KOPT-K1 (cell line): ENCODE measurements around the gene BORA.
A peak's percentile ranks its signal among the peaks of the same experiment; 100 is the strongest.
"Not testable (repeated sequence)": the region's sequence is repeated elsewhere in the genome, so short reads cannot be mapped to it uniquely, and the experiment has no call there.

Experiments
- H3K27ac ChIP-seq: fragments of 200-600 bp; sonication (generic); 2 replicates; pipeline ENCODE4 v1.5.1; 2016; ENCODE audit warnings: antibody characterized with exemption, mild to moderate bottlenecking, low read depth, low read length; ENCODE audit not compliant: poor library complexity, severe bottlenecking
- H3K36me3 ChIP-seq: fragments of 200-600 bp; sonication (generic); 2 replicates; pipeline ENCODE4 v1.5.1; 2017; ENCODE audit warnings: antibody characterized with exemption, mild to moderate bottlenecking, low read length, moderate library complexity; ENCODE audit not compliant: insufficient read depth
- H3K9me3 ChIP-seq: fragments of 200-600 bp; sonication (generic); 2 replicates; pipeline ENCODE4 v1.5.1; 2017; ENCODE audit warnings: antibody characterized with exemption, low read length, mild to moderate bottlenecking; ENCODE audit not compliant: insufficient read depth, poor library complexity, severe bottlenecking

Gene BORA

DNA sequence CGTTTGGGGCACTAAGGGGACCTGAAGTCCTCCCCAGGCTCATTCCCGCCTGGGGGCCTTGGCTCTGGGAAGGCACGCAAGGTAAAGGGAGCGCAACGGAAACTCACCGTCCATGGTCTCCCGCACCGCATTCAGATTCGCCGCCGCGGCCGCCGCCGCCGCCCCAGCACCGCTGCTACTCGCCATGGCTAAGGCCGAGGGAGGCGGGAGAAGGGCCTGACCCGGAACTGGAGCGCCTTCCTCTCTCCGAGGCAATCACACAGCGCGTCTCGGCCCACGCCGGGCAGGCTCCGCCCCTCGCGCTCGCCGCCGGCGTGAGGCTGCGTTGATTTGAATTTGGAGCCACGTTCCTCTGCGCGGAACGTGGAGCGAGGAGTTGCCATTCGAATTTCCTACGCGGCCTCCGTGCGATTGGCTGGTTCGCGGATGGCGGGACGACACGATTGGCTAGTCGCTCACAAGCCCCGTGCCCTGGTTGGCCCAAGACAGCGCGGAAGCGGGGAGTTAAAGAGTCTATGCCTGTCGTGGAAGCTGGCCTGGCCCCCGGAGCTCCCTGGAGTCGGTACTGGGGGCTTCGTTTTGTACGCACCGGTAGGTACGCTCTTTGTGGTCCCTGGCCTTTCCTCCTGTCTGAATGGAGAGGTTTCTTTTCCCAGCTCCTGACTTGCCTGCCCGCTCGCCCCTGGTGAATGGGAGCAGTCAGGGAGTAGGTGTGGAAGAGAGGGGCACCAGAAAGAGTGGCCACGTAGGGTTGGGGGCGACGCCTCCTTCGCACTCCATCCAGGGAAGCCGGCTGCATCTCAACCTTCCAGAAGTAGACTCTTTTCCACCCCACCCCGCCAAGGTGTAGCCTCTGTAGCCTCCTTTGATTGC lies at the start of gene BORA, which contains the start of gene MZT1:
Gene BORA, plus strand, starts transcription at position 507 of the 873 bp plus-strand sequence. CDS start 1,018 bp downstream, outside the sequence.
Gene MZT1, minus strand, starts transcription at position 213 of the 873 bp plus-strand sequence. Its CDS starts 27 bp downstream, at position 186.
- no peaks in the 10 kb centered on the region for H3K9me3 ChIP-seq
- H3K27ac ChIP-seq = peak within 1 kb of the TSS; percentile 93
- H3K36me3 ChIP-seq = peaks cover 58% of the 10 kb centered on the region

DNA sequence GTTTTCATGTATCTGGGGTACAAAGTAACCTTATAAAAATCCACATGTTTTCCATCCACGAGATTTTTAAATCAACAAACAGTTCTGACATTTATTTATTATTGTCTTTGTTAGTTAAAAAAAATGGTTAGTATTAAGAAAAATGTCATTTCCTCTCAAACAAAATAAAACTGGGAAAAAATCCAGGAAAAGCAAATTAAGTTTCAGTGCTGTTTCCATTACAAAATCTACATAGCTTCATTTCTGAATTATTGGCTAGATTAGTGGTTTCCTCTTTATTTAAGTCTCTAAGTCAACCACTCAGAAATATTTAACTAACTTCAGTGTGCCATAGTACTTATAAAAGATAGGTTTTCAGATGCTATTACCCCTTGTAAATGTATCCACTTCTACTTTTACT lies 49.4 kb upstream of the BORA start:
- H3K9me3 ChIP-seq = no peaks in the 10 kb centered on the region
- H3K36me3 ChIP-seq = no peaks in the 10 kb centered on the region
- H3K27ac ChIP-seq = no peak overlapping the region

- Histone ChIP-seq H3K27ac (no peak overlapping the region), H3K9me3 (no peaks in the 10 kb centered on the region), H3K36me3 (no peaks in the 10 kb centered on the region)
These were observed 47.4 kb upstream of the BORA start for GRCh38 chr13:72680353-72680752.

DNA sequence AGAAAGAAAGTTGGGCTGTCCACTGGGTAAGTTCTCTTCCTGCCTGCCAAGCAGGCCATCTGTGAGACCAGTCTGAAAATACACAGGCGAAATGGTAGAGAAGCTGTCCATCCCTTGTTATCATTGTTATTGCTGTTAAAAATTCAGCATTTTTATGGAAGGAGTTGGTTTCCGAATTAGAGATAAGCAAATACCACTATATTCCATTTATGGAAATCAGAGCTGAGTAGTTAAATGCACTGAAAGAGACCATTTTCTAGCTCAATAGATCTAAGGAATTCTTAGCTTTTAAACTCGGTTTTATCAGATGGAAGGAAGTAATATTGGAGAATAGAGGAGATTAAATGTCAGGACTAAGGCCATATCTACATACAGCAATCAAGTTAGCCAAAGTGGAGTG lies 41.0 kb upstream of the BORA start:
- H3K9me3 ChIP-seq = peaks cover 8% of the 10 kb centered on the region
- no peaks in the 10 kb centered on the region for H3K36me3 ChIP-seq

DNA sequence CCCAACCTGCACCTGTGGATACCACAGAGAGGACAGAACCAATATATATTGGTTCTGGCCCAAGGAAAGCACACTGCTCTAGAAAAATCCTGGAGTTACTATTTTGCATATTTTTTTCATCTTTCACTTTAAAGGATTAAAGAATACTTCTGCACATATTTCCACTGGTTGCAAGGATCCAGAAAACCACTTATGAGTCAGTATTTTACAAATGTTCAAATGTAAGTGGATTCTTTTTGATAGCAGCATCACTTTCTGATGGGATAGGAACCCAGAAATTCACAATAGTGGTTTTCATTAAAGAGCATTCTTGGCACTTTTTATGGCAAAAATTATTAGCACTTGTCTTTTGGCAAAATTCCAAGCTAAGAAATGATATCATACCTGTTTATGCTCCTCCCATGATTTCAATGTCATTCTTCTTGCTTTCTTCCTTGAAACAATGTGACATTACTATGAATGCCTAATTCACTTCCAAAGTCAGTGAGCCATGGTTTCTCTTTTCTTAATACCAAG lies 38.5 kb upstream of the BORA start:
- H3K27ac ChIP-seq = no peak overlapping the region

More for the DNA sequence above, 41.0 kb upstream of the BORA start:
- H3K27ac ChIP-seq = no peak overlapping the region

DNA sequence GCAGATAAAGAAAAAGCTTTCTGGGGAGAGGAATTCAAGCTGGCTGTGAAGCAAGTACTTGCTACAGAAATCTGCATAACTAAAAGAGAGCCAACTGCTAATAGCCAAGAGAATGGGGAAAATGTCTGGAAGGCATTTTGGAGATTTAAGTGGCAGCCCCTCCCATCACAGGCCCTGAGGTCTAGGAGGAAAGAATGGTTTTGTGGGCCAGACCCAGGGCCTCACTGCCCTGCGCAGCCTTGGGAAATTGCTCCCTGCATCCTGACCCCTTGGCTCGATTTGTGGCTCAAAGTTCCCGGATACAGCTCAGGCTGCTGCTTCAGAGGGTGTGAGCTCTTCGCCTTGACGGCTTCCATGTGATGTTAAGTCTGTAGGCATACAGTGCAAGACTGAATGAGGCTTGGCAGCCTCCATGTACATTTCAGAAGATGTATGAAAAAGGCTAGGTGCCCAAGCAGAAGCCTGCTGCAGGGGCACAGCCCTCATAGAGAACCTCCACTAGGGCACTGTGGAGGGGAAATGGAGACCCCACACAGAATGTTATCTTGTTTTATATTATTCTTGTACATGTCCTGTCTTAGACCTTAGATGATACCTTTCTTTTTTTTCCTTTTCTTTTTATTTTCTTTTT lies 34.7 kb upstream of the BORA start:
- H3K27ac ChIP-seq = no peak overlapping the region
- no peaks in the 10 kb centered on the region for H3K36me3 ChIP-seq
- H3K9me3 ChIP-seq = peaks cover 19% of the 10 kb centered on the region

More for the DNA sequence above, 38.5 kb upstream of the BORA start:
- Histone ChIP-seq H3K36me3 (no peaks in the 10 kb centered on the region), H3K9me3 (peaks cover 19% of the 10 kb centered on the region)

- H3K36me3 ChIP-seq = no peaks in the 10 kb centered on the region
These were observed 33.9 kb upstream of the BORA start for GRCh38 chr13:72693832-72694231.

DNA sequence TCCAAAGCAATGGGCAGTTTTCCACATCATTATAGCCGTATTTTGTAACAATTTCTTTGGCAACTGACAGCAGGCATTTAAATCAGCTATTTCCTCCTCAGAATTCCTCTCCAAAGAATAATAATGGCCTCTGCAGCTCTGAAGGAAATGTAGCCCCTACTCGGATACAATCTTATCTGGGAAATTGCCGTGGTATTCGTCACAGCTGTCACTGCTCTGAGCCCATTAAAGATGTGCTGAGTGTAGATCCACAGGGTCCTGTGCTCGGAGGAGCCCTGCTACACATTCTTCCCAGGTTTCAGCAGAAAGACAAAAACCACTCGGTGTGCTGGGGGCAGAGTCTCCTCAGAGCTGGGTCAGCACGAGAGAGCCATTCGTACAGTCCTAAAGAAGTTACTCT lies 33.4 kb upstream of the BORA start:
- H3K27ac ChIP-seq = no peak overlapping the region
- H3K36me3 ChIP-seq = no peaks in the 10 kb centered on the region
- H3K9me3 ChIP-seq = peaks cover 19% of the 10 kb centered on the region

More at GRCh38 chr13:72693832-72694231, 33.9 kb upstream of the BORA start:
- H3K27ac ChIP-seq = no peak overlapping the region
- H3K9me3 ChIP-seq = peaks cover 19% of the 10 kb centered on the region

DNA sequence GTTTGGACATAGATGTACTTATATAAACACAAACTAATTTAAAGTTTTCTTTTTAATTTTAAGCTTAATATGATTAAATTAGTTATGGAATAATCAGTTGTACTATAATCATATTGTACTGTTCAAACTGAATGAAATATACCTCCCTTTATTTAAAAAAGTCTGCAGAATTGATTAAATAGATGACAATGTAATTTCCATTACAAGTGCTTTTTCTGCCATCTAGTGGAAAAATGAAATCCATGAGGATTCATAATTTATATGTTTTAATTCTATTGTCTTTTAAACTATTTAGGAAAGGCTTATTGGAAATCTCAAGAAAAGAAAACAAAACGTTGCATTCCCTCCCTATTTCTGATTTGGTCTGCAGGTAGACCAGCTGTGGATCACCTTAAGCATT lies 31.1 kb upstream of the BORA start:
- Histone ChIP-seq H3K9me3 (peaks cover 13% of the 10 kb centered on the region), H3K36me3 (no peaks in the 10 kb centered on the region), H3K27ac (no peak overlapping the region)

DNA sequence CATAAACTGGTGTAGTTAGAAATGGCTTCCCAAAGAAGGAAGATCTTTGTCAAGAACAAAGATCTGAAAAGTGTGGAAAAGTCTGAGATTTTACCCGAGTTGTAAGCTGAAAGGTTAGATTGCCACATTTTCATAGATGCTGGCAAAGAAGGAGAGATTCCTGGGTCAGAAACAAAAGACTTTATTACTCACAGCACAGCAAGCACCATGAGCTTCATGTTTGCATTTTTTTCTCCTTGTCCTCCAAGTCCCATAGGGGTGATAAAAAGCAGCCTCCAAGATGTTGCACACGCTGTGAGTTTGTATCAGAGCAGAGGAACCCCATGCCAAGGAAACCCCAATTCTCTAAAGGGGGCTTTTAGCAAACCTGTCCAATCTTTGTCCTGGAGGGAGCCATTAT lies 29.6 kb upstream of the BORA start:
- H3K9me3 ChIP-seq = no peaks in the 10 kb centered on the region
- no peak overlapping the region for H3K27ac ChIP-seq
- H3K36me3 ChIP-seq = no peaks in the 10 kb centered on the region

- Histone ChIP-seq H3K9me3 (peaks cover 2% of the 10 kb centered on the region), H3K27ac (no peak overlapping the region), H3K36me3 (peaks cover under 1% of the 10 kb centered on the region; the same call in 1 of the 2 replicates)
These were observed 27.2 kb upstream of the BORA start for GRCh38 chr13:72700509-72700908.

- no peak overlapping the region for H3K27ac ChIP-seq
- H3K9me3 ChIP-seq = peaks cover 29% of the 10 kb centered on the region
- peaks cover 98% of the 10 kb centered on the region for H3K36me3 ChIP-seq
These were observed 10.9 kb upstream of the BORA start for GRCh38 chr13:72716776-72717175.

- peak overlapping the region; percentile 93 for H3K27ac ChIP-seq
- not testable (repeated sequence) for H3K9me3 ChIP-seq
- H3K36me3 ChIP-seq = peaks cover 61% of the 10 kb centered on the region
These were observed 1.5 kb upstream of the BORA start for GRCh38 chr13:72726185-72726584.

DNA sequence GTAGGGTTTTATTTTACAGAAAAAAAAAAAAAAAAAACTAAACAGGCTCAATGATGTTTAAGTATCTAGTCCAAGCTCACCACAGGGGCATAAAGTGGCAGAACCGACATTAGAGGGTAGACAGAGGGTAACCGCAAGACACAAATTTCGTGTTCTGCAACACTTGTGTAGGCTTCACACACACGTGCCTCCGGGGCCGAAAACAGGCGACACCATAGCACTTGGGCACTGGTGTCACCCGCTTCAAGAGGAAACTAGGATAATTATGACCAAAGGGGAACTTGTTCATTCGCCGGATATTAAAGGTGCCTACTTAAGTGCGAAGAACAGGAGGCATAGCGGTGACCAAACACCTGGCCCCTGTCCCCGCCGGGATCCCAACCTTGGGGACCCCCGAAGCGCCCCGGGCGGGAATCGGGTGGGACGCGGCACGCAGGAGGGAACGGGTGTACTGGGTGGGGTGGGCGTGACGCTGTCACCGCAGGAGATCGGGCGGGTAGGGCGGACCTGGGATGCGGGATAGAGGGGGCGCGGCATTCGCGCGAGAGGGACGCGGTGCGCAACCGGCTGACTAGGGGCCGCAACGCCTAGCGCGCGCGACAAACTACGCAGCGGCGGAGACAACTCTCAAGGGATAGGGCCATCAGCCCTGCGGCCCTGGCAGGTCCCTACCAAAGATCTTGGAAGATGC lies 852 bp upstream of the BORA start:
- no peaks in the 10 kb centered on the region for H3K9me3 ChIP-seq
- peak overlapping the region; percentile 93 for H3K27ac ChIP-seq
- H3K36me3 ChIP-seq = peaks cover 61% of the 10 kb centered on the region

DNA sequence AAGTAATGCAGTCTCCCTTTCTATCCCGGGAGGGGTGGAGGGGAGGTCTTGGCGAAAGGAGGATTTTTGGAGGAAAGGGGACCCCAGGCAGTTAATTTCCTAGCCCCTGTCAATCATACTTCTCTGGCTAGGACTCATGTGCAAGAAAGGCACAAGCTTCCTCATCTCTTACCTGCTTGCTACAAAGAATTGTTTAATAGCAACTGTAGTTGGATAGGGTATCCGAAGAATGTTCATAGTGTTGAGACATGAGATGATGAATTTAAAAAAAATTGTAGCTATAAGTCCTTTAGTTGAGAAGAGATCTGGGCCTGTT lies 525 bp downstream of the BORA start:
- Histone ChIP-seq H3K36me3 (peaks cover 55% of the 10 kb centered on the region), H3K27ac (peak overlapping the region; percentile 93), H3K9me3 (no peaks in the 10 kb centered on the region)
